GM12878 (cell line): ENCODE data around the gene HOOK2. TPM values are rescaled to one million over a fixed set of nuclear protein-coding genes. Genes with fewer than 3 reads are reported as not detected.

Experiments
- ATF7 ChIP-seq: fragments of 450-650 bp; IDR thresholded peaks from 2 replicates; pipeline ENCODE4 v1.6.1; 2016; ENCODE audit warnings: low read depth, mild to moderate bottlenecking
- BCL11A ChIP-seq: IDR thresholded peaks from 2 replicates; pipeline ENCODE4 v1.6.1; 2011; ENCODE audit warnings: low read depth, low read length
- CBFB ChIP-seq: IDR thresholded peaks from 2 replicates; pipeline ENCODE4 v1.6.1; 2016; ENCODE audit warnings: antibody characterized with exemption, low read depth
- CREB1 ChIP-seq: IDR thresholded peaks from 2 replicates; pipeline ENCODE4 v1.6.1; 2012; ENCODE audit warnings: low read depth, mild to moderate bottlenecking, inconsistent platforms
- DPF2 ChIP-seq: fragments of 450-650 bp; IDR thresholded peaks from 2 replicates; pipeline ENCODE4 v1.6.1; 2017; ENCODE audit warnings: mild to moderate bottlenecking
- EP300 ChIP-seq, 2 experiments: fragments of 150-350 bp in 1 of 2; IDR thresholded peaks; 2 replicates each; pipeline ENCODE4 v1.6.1; 2011 to 2012; ENCODE audit warnings: low read depth in 2 of 2, low read length in 2 of 2, borderline replicate concordance in 1 of 2, improper control_type of control experiment in 1 of 2, inconsistent platforms in 1 of 2; ENCODE audit not compliant: control insufficient read depth in 1 of 2
- HDAC6 ChIP-seq: fragments of 200-600 bp; sonication (generic); IDR thresholded peaks from one replicate; pipeline ENCODE4 v1.8.0; 2017; ENCODE audit warnings: antibody characterized with exemption; ENCODE audit not compliant: unreplicated experiment
- HDGF ChIP-seq: fragments of 450-650 bp; IDR thresholded peaks from 2 replicates; pipeline ENCODE4 v1.6.1; 2016; ENCODE audit warnings: antibody characterized with exemption
- IKZF1 ChIP-seq: fragments of 450-650 bp; conservative IDR thresholded peaks from 2 replicates; pipeline ENCODE4 v1.6.1; 2017; ENCODE audit warnings: antibody characterized with exemption, mild to moderate bottlenecking
- KAT2A ChIP-seq: conservative IDR thresholded peaks from 2 replicates; pipeline ENCODE4 v1.6.1; 2011; ENCODE audit warnings: low read depth, low read length; ENCODE audit not compliant: control insufficient read depth
- MEF2B ChIP-seq: fragments of 450-650 bp; IDR thresholded peaks from 2 replicates; pipeline ENCODE4 v1.6.1; 2018; ENCODE audit warnings: mild to moderate bottlenecking, moderate library complexity; ENCODE audit not compliant: partially characterized antibody, poor library complexity, severe bottlenecking
- MTA2 ChIP-seq: fragments of 450-650 bp; IDR thresholded peaks from 2 replicates; pipeline ENCODE4 v1.6.1; 2016; ENCODE audit warnings: low read depth, mild to moderate bottlenecking, moderate library complexity
- MYC ChIP-seq: IDR thresholded peaks from 2 replicates; pipeline ENCODE4 v1.6.1; 2011; ENCODE audit warnings: mild to moderate bottlenecking, low read length, moderate library complexity, inconsistent platforms; ENCODE audit not compliant: insufficient read depth, insufficient replicate concordance, insufficient read length, severe bottlenecking
- NFIC ChIP-seq: IDR thresholded peaks from 2 replicates; pipeline ENCODE4 v1.6.1; 2012; ENCODE audit warnings: low read depth, mild to moderate bottlenecking, inconsistent platforms, low read length, moderate library complexity
- PAX5 ChIP-seq: IDR thresholded peaks from 2 replicates; pipeline ENCODE4 v1.6.1; 2011; ENCODE audit warnings: low read depth, low read length, borderline replicate concordance
- POLR2A ChIP-seq: IDR thresholded peaks from 2 replicates; pipeline ENCODE4 v1.6.1; 2011; ENCODE audit warnings: low read depth, mild to moderate bottlenecking, low read length
- RCOR1 ChIP-seq: conservative IDR thresholded peaks from 2 replicates; pipeline ENCODE4 v1.6.1; 2012; ENCODE audit warnings: low read depth, low read length, improper control_type of control experiment
- SIN3A ChIP-seq: IDR thresholded peaks from 2 replicates; pipeline ENCODE4 v1.6.1; 2012; ENCODE audit warnings: low read depth, low read length, improper control_type of control experiment
- SMAD5 ChIP-seq: IDR thresholded peaks from 2 replicates; pipeline ENCODE4 v1.6.1; 2016; ENCODE audit warnings: antibody characterized with exemption, low read depth
- SMC3 ChIP-seq: IDR thresholded peaks from 2 replicates; pipeline ENCODE4 v1.6.1; 2011; ENCODE audit warnings: low read length, improper control_type of control experiment, borderline replicate concordance
- SREBF1 ChIP-seq: IDR thresholded peaks from 2 replicates; pipeline ENCODE4 v1.6.1; 2012; ENCODE audit warnings: mild to moderate bottlenecking, low read length
- SREBF2 ChIP-seq: IDR thresholded peaks from 2 replicates; pipeline ENCODE4 v1.6.1; 2012; ENCODE audit warnings: mild to moderate bottlenecking, low read length
- STAT1 ChIP-seq: fragments of 450-650 bp; conservative IDR thresholded peaks from 2 replicates; pipeline ENCODE4 v1.6.1; 2014; ENCODE audit warnings: antibody characterized with exemption, mild to moderate bottlenecking
- ZBED1 ChIP-seq: IDR thresholded peaks from 2 replicates; pipeline ENCODE4 v1.6.1; 2016; ENCODE audit warnings: borderline replicate concordance
- ZNF24 ChIP-seq: fragments of 450-650 bp; IDR thresholded peaks from 2 replicates; pipeline ENCODE4 v1.6.1; 2017; ENCODE audit warnings: antibody characterized with exemption, mild to moderate bottlenecking
- polyA plus RNA-seq, 11 experiments: library from polyadenylated mRNA; depleted of rRNA in 4 of 11; unstranded in 6 of 11; stranded (reverse) in 5 of 11; fragments of >200 nt; fragmentation: Nextera tagmentation in 4 of 11; fragmentation: Illumina TruSeq in 1 of 11; extraction: Ambion mirVana in 4 of 11; extraction: Trizol in 1 of 11; gene quantifications; 1 replicate in 1 of 11; 2 replicates in 10 of 11; pipeline versions ENCODE4 v1.2.1 to v1.2.3, GENCODE V29; 2011 to 2016; ENCODE audit warnings: inconsistent platforms in 2 of 11, missing spikeins in 2 of 11, low read depth in 1 of 11
- total RNA-seq, 4 experiments: library from RNA; depleted of rRNA in 3 of 4; stranded (reverse); fragments of >200 nt in 3 of 4; fragmentation: Illumina TruSeq in 1 of 4; extraction: Trizol in 1 of 4; gene quantifications; 2 replicates each; pipeline versions ENCODE4 v1.2.1 to v1.2.3, GENCODE V29; 2013 to 2021
- TF ChIP-seq, protein P1 (sequence below): IDR thresholded peaks from 2 replicates; pipeline ENCODE4 v1.6.1; 2012; ENCODE audit warnings: mild to moderate bottlenecking, low read depth, low read length
- TF ChIP-seq, protein P2 (sequence below): fragments of 450-650 bp; formaldehyde crosslinking; IDR thresholded peaks from 2 replicates; pipeline ENCODE4 v1.4.0; 2020; ENCODE audit warnings: mild to moderate bottlenecking, moderate library complexity

The HOOK2 gene
- total and polyA plus RNA-seq, 10 of the 15 experiments (the other 5 are each of a cell fraction or from before 2014, with no cell fraction given) = 1.5 to 9.6 (median 6.2) TPM

DNA sequence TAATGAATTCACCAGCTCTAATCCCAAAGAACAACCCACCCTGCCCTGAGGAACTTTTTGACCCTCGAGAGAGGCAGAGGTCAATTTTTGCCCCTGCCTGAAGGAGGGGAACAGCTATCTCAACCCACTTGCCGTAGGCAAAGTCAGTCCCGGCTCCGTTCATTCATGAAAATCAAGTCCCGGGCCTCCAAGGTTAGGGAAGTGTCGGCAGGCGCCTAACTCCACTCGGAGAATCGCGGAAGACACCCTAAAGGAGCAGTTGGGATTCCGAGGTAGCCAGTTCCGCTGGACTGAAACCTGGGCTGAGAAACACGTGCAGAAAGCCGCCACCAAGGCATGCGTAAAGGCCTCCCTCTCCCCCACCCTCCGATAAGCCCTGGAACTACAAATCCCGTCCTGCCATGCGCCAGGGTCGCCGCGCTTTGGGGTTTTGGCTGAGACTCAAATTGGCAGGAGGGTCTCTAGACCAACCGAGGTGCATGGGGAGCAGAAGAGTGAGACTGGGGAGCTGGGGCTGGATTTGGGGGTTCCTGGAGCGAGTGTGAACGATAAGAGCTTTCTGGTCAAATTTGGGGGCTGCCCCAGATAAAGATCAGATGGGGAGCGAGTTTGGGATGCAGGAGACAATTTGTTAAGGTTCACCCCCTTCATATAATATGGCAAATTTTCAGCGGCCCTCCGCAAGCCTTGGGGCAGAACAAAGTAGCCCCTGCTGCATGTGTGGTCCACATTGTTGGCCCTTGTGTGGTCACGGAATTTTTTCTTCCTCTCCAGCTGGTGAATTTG is 51.5 kb downstream of the HOOK2 start, which contains the start of gene TNPO2 (continued):
- TF ChIP-seq MYC = peak; percentile 85
- no peak for TF ChIP-seq SMC3
- TF ChIP-seq ATF7 = no peak
- no peak for TF ChIP-seq NFIC
- TF ChIP-seq DPF2 = no peak
- peak; percentile 38; the same call in 1 of the 2 replicates for TF ChIP-seq SREBF1
- no peak; the same call in 1 of the 2 replicates for TF ChIP-seq STAT1
- no peak for TF ChIP-seq KAT2A
- TF ChIP-seq MTA2 = no peak
- no peak for TF ChIP-seq ZBED1
- TF ChIP-seq SMAD5 = no peak
- peak; percentile 86 for TF ChIP-seq SIN3A
- peak; percentile 78 for TF ChIP-seq POLR2A
- no peak for TF ChIP-seq PAX5
- TF ChIP-seq SREBF2 = no peak
- peak; percentile 53; the same call in 1 of the 2 replicates for TF ChIP-seq CREB1
- TF ChIP-seq MEF2B = no peak
- TF ChIP-seq, protein P1, sequence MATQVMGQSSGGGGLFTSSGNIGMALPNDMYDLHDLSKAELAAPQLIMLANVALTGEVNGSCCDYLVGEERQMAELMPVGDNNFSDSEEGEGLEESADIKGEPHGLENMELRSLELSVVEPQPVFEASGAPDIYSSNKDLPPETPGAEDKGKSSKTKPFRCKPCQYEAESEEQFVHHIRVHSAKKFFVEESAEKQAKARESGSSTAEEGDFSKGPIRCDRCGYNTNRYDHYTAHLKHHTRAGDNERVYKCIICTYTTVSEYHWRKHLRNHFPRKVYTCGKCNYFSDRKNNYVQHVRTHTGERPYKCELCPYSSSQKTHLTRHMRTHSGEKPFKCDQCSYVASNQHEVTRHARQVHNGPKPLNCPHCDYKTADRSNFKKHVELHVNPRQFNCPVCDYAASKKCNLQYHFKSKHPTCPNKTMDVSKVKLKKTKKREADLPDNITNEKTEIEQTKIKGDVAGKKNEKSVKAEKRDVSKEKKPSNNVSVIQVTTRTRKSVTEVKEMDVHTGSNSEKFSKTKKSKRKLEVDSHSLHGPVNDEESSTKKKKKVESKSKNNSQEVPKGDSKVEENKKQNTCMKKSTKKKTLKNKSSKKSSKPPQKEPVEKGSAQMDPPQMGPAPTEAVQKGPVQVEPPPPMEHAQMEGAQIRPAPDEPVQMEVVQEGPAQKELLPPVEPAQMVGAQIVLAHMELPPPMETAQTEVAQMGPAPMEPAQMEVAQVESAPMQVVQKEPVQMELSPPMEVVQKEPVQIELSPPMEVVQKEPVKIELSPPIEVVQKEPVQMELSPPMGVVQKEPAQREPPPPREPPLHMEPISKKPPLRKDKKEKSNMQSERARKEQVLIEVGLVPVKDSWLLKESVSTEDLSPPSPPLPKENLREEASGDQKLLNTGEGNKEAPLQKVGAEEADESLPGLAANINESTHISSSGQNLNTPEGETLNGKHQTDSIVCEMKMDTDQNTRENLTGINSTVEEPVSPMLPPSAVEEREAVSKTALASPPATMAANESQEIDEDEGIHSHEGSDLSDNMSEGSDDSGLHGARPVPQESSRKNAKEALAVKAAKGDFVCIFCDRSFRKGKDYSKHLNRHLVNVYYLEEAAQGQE = no peak
- TF ChIP-seq, protein P2, sequence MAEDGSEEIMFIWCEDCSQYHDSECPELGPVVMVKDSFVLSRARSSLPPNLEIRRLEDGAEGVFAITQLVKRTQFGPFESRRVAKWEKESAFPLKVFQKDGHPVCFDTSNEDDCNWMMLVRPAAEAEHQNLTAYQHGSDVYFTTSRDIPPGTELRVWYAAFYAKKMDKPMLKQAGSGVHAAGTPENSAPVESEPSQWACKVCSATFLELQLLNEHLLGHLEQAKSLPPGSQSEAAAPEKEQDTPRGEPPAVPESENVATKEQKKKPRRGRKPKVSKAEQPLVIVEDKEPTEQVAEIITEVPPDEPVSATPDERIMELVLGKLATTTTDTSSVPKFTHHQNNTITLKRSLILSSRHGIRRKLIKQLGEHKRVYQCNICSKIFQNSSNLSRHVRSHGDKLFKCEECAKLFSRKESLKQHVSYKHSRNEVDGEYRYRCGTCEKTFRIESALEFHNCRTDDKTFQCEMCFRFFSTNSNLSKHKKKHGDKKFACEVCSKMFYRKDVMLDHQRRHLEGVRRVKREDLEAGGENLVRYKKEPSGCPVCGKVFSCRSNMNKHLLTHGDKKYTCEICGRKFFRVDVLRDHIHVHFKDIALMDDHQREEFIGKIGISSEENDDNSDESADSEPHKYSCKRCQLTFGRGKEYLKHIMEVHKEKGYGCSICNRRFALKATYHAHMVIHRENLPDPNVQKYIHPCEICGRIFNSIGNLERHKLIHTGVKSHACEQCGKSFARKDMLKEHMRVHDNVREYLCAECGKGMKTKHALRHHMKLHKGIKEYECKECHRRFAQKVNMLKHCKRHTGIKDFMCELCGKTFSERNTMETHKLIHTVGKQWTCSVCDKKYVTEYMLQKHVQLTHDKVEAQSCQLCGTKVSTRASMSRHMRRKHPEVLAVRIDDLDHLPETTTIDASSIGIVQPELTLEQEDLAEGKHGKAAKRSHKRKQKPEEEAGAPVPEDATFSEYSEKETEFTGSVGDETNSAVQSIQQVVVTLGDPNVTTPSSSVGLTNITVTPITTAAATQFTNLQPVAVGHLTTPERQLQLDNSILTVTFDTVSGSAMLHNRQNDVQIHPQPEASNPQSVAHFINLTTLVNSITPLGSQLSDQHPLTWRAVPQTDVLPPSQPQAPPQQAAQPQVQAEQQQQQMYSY (CRISPR knock-in tag) = no peak
- no peak for TF ChIP-seq HDAC6
- TF ChIP-seq BCL11A = no peak
- TF ChIP-seq CBFB = no peak
- no peak for TF ChIP-seq HDGF
- no peak for TF ChIP-seq EP300 (IDR thresholded peaks at IDR 0.05; ENCODE audit: borderline replicate concordance in 1 of 2, control insufficient read depth in 1 of 2, low read depth in 2 of 2, low read length in 2 of 2)
- no peak for TF ChIP-seq ZNF24
- no peak for TF ChIP-seq RCOR1
- TF ChIP-seq IKZF1 = peak; percentile 78
